ENCODE data around the gene TP53.

- TF ChIP-seq CTCF (IDR thresholded peaks at IDR 0.05): no peak
- TF ChIP-seq POLR2A (IDR thresholded peaks at IDR 0.05): no peak
Observed at GRCh38 chr17:7695586-7695985, 8.3 kb upstream of the TP53 start.

Data from uterus (tissue), 2 donors.